Body of pancreas (tissue), 4 donors: ENCODE measurements around the gene RAC2.

ENCODE experiments used
- POLR2A ChIP-seq, 3 donors: fragments of 450-650 bp; IDR thresholded peaks; one replicate each; pipeline ENCODE4 v1.6.1; 2016; ENCODE audit warnings: antibody characterized with exemption in 3 of 3, mild to moderate bottlenecking in 2 of 3
- TF ChIP-seq, protein P1 (sequence below), 7 experiments: fragments of 450-650 bp in 4 of 7; fragments of 200-600 bp in 3 of 7; sonication (generic) in 3 of 7; IDR thresholded peaks; one replicate each; pipeline ENCODE4 v1.5.1; 2016 to 2019; ENCODE audit warnings: antibody characterized with exemption in 7 of 7

DNA sequence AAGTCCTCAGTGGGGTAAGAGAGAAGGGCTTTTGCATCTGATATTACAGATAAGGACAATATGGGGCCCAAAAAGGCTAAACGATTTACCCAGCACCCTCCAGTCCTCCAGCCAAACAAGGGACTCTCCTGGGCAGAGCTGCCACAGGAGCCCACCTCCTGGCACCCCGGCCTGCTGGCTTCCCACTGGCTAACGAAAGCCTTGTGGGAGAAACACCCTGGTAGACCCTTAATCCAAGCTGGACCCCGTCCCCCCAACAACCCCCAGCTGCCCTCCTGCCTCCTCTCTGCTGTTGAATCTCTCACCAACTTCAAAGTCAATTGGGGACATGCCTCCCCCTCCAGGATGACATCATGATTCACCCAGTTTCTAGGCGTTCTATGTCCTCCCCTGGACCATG is 66.8 kb downstream of the RAC2 start:
- TF ChIP-seq, protein P1, sequence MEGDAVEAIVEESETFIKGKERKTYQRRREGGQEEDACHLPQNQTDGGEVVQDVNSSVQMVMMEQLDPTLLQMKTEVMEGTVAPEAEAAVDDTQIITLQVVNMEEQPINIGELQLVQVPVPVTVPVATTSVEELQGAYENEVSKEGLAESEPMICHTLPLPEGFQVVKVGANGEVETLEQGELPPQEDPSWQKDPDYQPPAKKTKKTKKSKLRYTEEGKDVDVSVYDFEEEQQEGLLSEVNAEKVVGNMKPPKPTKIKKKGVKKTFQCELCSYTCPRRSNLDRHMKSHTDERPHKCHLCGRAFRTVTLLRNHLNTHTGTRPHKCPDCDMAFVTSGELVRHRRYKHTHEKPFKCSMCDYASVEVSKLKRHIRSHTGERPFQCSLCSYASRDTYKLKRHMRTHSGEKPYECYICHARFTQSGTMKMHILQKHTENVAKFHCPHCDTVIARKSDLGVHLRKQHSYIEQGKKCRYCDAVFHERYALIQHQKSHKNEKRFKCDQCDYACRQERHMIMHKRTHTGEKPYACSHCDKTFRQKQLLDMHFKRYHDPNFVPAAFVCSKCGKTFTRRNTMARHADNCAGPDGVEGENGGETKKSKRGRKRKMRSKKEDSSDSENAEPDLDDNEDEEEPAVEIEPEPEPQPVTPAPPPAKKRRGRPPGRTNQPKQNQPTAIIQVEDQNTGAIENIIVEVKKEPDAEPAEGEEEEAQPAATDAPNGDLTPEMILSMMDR (IDR thresholded peaks at IDR 0.05), result no peak
- TF ChIP-seq POLR2A (IDR thresholded peaks at IDR 0.05), result no peak
